Endodermal cell (in vitro differentiated cells): ENCODE data around the gene PIGQ. TPM values are rescaled to one million over a fixed set of nuclear protein-coding genes. Genes with fewer than 3 reads are reported as not detected.

Experiments
- DNase-seq: peaks from one replicate; pipeline ENCODE4 v3.0.0-alpha.2; 2017
- H3K27ac ChIP-seq: 2 replicates; pipeline ENCODE4 v1.5.1; 2013; ENCODE audit warnings: mild to moderate bottlenecking, low read depth, low read length, moderate library complexity
- H3K27me3 ChIP-seq: 2 replicates; pipeline ENCODE4 v1.6.1; 2013; ENCODE audit warnings: mild to moderate bottlenecking, low read length, moderate library complexity; ENCODE audit not compliant: insufficient read depth, control insufficient read depth, poor library complexity, severe bottlenecking
- H3K36me3 ChIP-seq: 2 replicates; pipeline ENCODE4 v1.7.0; 2013; ENCODE audit warnings: mild to moderate bottlenecking, low read length, moderate library complexity; ENCODE audit not compliant: control insufficient read depth, insufficient read depth
- H3K4me1 ChIP-seq: one replicate; pipeline ENCODE4 v1.7.0; 2013; ENCODE audit warnings: low read length; ENCODE audit not compliant: control insufficient read depth, insufficient read depth
- H3K4me3 ChIP-seq: 2 replicates; pipeline ENCODE4 v1.5.1; 2013; ENCODE audit warnings: mild to moderate bottlenecking, low read length, moderate library complexity
- H3K9ac ChIP-seq: 2 replicates; pipeline ENCODE4 v1.6.1; 2013; ENCODE audit warnings: mild to moderate bottlenecking, low read length, moderate library complexity; ENCODE audit not compliant: poor library complexity, severe bottlenecking; ENCODE audit errors: extremely low read depth
- H3K9me3 ChIP-seq: 2 replicates; pipeline ENCODE4 v1.6.1; 2013; ENCODE audit warnings: mild to moderate bottlenecking, low read length, moderate library complexity; ENCODE audit not compliant: control insufficient read depth
- H3K27ac Mint-ChIP-seq: 2 replicates; pipeline ENCODE4 v1.8.0; 2020; ENCODE audit warnings: mixed read lengths
- H3K27me3 Mint-ChIP-seq: 2 replicates; pipeline ENCODE4 v1.8.0; 2021; ENCODE audit warnings: mild to moderate bottlenecking, mixed read lengths; ENCODE audit not compliant: insufficient read depth
- H3K36me3 Mint-ChIP-seq: 2 replicates; pipeline ENCODE4 v1.8.0; 2020; ENCODE audit warnings: low read depth, mixed read lengths
- H3K4me1 Mint-ChIP-seq: 2 replicates; pipeline ENCODE4 v1.8.0; 2020; ENCODE audit warnings: mixed read lengths
- H3K4me3 Mint-ChIP-seq: 2 replicates; pipeline ENCODE4 v1.8.0; 2020; ENCODE audit warnings: mild to moderate bottlenecking, moderate library complexity, mixed read lengths
- H3K9me3 Mint-ChIP-seq: 2 replicates; pipeline ENCODE4 v1.8.0; 2020; ENCODE audit warnings: mild to moderate bottlenecking, mixed read lengths
- WGBS, 2 experiments: methylation state at CpG; one replicate each; pipeline versions ENCODE4 v1.1.5 to v1.1.7; 2013; ENCODE audit warnings: missing lambda C conversion rate in 2 of 2, mixed read lengths in 1 of 2; ENCODE audit not compliant: insufficient coverage in 1 of 2, insufficient read length in 1 of 2; 5-methylcytosine and 5-hydroxymethylcytosine counted together
- total RNA-seq, 2 donors: library from RNA; stranded (reverse); fragmentation: NEBNext Ultra II Directional in 1 of 2; extraction: Animal tissue kit (Norgen Biotek cat#: 25700) in 1 of 2; gene quantifications; 2 replicates in 1 of 2; 3 replicates in 1 of 2; pipeline ENCODE4 v1.2.1, GENCODE V29; 2021
- TF ChIP-seq, protein P1 (sequence below): fragments of 200-600 bp; sonication (generic); conservative IDR thresholded peaks from 2 replicates; pipeline ENCODE4 v1.5.0; 2021; ENCODE audit warnings: antibody characterized with exemption, mild to moderate bottlenecking

Gene PIGQ
- total RNA-seq, 2 donors from 2014 or later: 128 to 129 TPM

DNA sequence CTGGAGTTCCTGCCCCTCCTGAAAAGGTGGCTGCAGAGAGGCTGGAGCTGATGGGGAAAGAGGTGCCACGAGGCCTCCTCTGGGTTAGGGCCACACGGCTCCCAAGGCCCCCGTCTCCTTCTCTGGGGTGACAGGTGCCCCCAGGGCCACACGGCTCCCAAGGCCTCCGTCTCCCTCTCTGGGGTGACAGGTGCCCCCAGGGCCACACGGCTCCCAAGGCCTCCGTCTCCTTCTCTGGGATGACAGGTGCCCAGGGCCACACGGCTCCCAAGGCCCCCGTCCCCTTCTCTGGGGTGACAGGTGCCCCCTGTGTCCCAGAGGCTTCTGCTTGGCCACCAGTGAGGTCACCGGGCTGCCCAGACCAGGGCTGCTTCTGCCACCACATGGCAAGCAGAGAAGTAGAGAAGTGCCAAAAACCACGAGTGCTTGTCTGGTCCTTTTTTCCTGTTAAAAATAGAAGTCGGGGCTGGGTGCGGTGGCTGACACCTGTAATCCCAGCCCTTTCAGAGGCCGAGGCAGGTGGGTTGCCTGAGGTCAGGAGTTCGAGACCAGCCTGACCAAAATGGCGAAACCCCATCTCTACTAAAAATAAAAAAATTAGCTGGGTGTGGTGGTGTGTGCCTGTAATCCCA lies 38.2 kb upstream of the PIGQ start:
- Mint-ChIP-seq H3K4me3 (no peak overlapping the region), H3K36me3 (no peaks in the 10 kb centered on the region), H3K9me3 (no peaks in the 10 kb centered on the region), H3K27ac (no peak overlapping the region), H3K4me1 (peaks cover 10% of the 10 kb centered on the region), H3K27me3 (no peaks in the 10 kb centered on the region)
- H3K9ac ChIP-seq: no peak overlapping the region
- H3K27me3 ChIP-seq: no peaks in the 10 kb centered on the region
- TF ChIP-seq, protein P1, sequence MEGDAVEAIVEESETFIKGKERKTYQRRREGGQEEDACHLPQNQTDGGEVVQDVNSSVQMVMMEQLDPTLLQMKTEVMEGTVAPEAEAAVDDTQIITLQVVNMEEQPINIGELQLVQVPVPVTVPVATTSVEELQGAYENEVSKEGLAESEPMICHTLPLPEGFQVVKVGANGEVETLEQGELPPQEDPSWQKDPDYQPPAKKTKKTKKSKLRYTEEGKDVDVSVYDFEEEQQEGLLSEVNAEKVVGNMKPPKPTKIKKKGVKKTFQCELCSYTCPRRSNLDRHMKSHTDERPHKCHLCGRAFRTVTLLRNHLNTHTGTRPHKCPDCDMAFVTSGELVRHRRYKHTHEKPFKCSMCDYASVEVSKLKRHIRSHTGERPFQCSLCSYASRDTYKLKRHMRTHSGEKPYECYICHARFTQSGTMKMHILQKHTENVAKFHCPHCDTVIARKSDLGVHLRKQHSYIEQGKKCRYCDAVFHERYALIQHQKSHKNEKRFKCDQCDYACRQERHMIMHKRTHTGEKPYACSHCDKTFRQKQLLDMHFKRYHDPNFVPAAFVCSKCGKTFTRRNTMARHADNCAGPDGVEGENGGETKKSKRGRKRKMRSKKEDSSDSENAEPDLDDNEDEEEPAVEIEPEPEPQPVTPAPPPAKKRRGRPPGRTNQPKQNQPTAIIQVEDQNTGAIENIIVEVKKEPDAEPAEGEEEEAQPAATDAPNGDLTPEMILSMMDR: no peak
- H3K36me3 ChIP-seq: peaks cover 3% of the 10 kb centered on the region
- peaks cover 12% of the 10 kb centered on the region for H3K4me1 ChIP-seq
- WGBS, 2 experiments: 96 to 100% methylated on average over 6 to 15 of the region's 16 CpGs
- no peak for DNase-seq
- H3K4me3 ChIP-seq: no peak overlapping the region
- no peaks in the 10 kb centered on the region for H3K9me3 ChIP-seq
- no peak overlapping the region for H3K27ac ChIP-seq

DNA sequence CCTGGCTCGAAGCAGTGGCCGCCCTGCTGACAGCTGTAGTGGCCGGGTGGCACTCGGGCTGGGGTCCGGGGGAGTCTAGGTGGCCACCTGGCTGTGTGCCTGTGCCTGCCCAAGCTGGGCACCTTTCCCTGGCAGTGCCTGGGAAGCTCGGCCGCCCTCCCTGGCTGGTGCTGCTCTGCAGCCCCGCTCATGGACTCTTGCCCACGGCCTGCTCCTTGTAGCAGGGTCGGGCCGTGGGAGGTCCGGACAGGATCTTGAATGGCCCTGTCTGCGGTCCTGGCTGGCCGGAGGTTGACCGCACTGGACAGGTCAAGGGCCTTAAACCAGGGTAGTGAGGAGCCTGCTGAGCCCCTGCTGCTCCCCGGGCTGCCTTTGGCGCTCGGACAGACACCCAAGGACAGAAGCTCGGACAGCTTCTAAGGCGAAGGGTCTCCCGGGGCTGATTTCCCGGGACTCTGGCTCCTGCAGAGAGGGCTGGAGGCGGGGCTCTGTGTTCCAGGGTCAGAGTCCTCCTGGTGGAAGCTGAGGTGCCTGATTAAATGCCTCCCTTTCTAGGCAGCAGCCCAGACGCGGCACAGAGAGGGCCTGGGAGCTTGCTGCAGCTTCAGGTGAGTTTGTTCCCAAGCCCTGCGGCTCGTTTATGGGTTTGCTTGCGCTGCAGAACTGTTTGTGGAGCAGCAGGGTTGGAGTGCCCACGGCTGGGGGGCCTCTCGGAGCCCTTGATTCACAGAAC lies 36.2 kb upstream of the PIGQ start:
- no peak overlapping the region for H3K27ac Mint-ChIP-seq
- H3K9ac ChIP-seq: no peak overlapping the region
- DNase-seq: peak; percentile 84

DNA sequence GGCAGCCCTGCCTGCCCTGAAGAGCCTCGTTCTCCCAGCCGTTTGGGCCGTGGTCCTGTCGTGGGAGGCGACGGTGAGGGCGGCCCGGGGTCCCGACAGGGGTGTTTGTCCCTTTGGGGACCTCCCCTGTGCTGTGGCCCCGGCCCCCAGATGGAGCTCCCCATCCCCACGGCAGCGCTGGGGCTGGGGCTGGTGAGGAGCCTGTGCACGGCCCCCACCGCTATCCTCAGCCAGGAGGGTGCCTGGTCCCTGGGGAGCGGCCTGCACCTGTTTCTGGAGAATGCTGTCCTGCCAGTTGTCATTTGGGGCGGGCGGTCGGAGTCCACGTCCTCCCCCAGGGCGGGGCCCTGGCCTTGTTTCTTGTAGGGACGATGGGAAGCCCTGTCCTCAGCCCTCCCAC lies 35.6 kb upstream of the PIGQ start:
- WGBS, 2 experiments: 90 to 93% methylated on average over 15 to 21 of the region's 21 CpGs

More for the DNA sequence above, 36.2 kb upstream of the PIGQ start:
- Mint-ChIP-seq H3K9me3 (no peaks in the 10 kb centered on the region), H3K4me1 (peaks cover 9% of the 10 kb centered on the region), H3K36me3 (peaks cover 6% of the 10 kb centered on the region), H3K4me3 (no peak overlapping the region), H3K27me3 (no peaks in the 10 kb centered on the region)
- H3K4me3 ChIP-seq: no peak overlapping the region
- TF ChIP-seq, protein P1: peak; percentile 46
- WGBS, 2 experiments: 84 to 87% methylated on average over 26 to 30 of the region's 30 CpGs
- no peaks in the 10 kb centered on the region for H3K27me3 ChIP-seq
- H3K36me3 ChIP-seq: peaks cover 9% of the 10 kb centered on the region
- H3K4me1 ChIP-seq: peaks cover 12% of the 10 kb centered on the region
- no peak overlapping the region for H3K27ac ChIP-seq
- H3K9me3 ChIP-seq: no peaks in the 10 kb centered on the region

More for the DNA sequence above, 35.6 kb upstream of the PIGQ start:
- Histone ChIP-seq H3K9me3 (no peaks in the 10 kb centered on the region), H3K4me3 (no peak overlapping the region), H3K27ac (no peak overlapping the region), H3K36me3 (peaks cover 9% of the 10 kb centered on the region), H3K27me3 (no peaks in the 10 kb centered on the region), H3K4me1 (peaks cover 12% of the 10 kb centered on the region), H3K9ac (no peak overlapping the region)
- Mint-ChIP-seq H3K9me3 (no peaks in the 10 kb centered on the region), H3K27me3 (no peaks in the 10 kb centered on the region), H3K36me3 (peaks cover 10% of the 10 kb centered on the region), H3K4me1 (peaks cover 3% of the 10 kb centered on the region), H3K4me3 (no peak overlapping the region), H3K27ac (no peak overlapping the region)
- DNase-seq: no peak
- TF ChIP-seq, protein P1: no peak
